ENCODE measurements around the gene OXNAD1. TPM values are rescaled to one million over a fixed set of nuclear protein-coding genes. Genes with fewer than 3 reads are reported as not detected.
A peak's percentile ranks its signal among the peaks of the same experiment; 100 is the strongest.

Gene OXNAD1
- total RNA-seq, 6 experiments from 2014 or later = 8.1 to 27.2 (median 16.2) TPM

DNA sequence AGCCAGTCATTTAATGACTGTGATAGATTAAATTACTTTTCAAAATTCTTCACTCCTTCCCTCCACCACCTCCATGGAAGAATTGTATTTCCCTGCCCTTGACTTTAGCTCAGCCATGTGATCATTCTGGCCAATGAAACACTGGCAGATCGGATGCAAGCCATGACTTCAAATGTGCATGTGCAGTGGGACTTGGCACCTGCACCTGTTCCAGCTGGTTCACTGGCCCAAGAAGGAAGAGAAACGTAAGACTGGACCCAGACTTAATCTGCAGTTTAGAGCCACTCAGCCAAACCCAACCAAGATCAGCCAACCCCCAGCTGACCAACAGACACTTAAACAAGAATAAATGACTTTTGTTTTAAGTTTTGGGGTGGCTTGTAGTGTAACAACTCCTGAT lies 12.0 kb upstream of the OXNAD1 start:
- Histone ChIP-seq H3K9me3 (no peaks in the 10 kb centered on the region), H3K27me3 (no peaks in the 10 kb centered on the region), H3K4me3 (no peak overlapping the region), H3K36me3 (no peaks in the 10 kb centered on the region), H3K4me1 (peaks cover 0 to 31% (median 9%) of the 10 kb centered on the region in 4 donors), H3K27ac (peak overlapping the region in 1 of 3 donors; percentile 11)
- no peak for DNase-seq
- intact Hi-C loops (cut with DNase I) = loop anchor here in 1 of 2 donors (5.0 kb wide), 1 partner anchor 626 kb away; no protein-coding TSS in a partner anchor
- 89% methylated on average over 2 of the region's 2 CpGs for WGBS (ENCODE audit: insufficient coverage, low coverage, low lambda C conversion rate, missing lambda C conversion rate)
- no peak for ATAC-seq
- TF ChIP-seq, protein P1, sequence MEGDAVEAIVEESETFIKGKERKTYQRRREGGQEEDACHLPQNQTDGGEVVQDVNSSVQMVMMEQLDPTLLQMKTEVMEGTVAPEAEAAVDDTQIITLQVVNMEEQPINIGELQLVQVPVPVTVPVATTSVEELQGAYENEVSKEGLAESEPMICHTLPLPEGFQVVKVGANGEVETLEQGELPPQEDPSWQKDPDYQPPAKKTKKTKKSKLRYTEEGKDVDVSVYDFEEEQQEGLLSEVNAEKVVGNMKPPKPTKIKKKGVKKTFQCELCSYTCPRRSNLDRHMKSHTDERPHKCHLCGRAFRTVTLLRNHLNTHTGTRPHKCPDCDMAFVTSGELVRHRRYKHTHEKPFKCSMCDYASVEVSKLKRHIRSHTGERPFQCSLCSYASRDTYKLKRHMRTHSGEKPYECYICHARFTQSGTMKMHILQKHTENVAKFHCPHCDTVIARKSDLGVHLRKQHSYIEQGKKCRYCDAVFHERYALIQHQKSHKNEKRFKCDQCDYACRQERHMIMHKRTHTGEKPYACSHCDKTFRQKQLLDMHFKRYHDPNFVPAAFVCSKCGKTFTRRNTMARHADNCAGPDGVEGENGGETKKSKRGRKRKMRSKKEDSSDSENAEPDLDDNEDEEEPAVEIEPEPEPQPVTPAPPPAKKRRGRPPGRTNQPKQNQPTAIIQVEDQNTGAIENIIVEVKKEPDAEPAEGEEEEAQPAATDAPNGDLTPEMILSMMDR (IDR thresholded peaks at IDR 0.05) = no peak
- TF ChIP-seq POLR2A (IDR thresholded peaks at IDR 0.05) = no peak

DNA sequence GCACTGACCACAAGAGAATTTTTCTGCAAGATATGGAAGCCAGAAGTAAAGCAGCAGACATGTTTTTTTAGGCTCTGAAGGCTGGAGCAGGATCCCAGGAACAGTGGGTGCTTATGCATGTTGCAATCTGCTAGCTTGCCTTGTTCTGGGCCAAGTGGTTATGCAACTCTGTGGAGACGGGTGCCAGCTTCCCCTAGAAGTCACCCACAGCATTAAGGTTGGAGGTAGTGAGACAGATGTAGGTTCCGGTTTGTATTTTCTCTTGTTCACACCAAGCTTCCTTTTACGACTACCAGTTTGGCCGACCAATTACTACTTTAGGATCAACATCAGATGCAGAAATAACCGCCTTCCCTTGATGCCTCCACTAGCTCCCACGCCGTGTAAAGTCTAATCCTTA lies 11.4 kb upstream of the OXNAD1 start:
- no peaks in the 10 kb centered on the region for H3K27me3 ChIP-seq
- TF ChIP-seq, protein P1 (IDR thresholded peaks at IDR 0.05) = no peak
- no peak for TF ChIP-seq POLR2A (IDR thresholded peaks at IDR 0.05)
- H3K4me1 ChIP-seq = peaks cover 0 to 31% (median 9%) of the 10 kb centered on the region in 4 donors
- H3K9me3 ChIP-seq = no peaks in the 10 kb centered on the region
- H3K36me3 ChIP-seq = no peaks in the 10 kb centered on the region
- intact Hi-C loops (cut with DNase I) = loop anchor here in 1 of 2 donors (5.0 kb wide), 1 partner anchor 626 kb away; no protein-coding TSS in a partner anchor
- DNase-seq = peak; percentile 59 to 85 (median 83)
- H3K27ac ChIP-seq = peak overlapping the region in 1 of 3 donors; percentile 11
- H3K4me3 ChIP-seq = no peak overlapping the region
- peak; percentile 92 to 96 (median 93) for ATAC-seq
- 46% methylated on average over 3 of the region's 7 CpGs for WGBS (ENCODE audit: insufficient coverage, low coverage, low lambda C conversion rate, missing lambda C conversion rate)

DNA sequence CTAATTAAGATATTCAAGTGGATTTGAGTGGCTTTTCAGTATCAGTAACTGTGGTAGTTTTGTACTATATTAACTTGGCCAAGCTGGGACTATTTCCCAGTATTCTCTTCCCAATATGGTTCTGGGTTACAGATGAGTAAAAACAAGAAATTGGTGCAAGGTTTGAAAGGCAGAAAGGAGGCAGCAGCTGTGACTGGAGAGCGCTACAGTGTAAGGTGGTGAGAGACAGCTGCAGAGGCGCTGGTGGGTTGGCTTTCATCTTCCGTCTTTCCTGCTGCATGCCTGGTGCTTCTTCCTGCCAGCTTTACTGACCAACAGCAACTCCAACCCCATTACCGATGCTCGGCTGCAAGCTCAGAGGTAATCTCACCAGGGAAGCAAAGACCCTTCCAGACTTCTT lies 10.1 kb upstream of the OXNAD1 start:
- no peak for DNase-seq
- Histone ChIP-seq H3K36me3 (peaks cover 0 to 11% (median 0%) of the 10 kb centered on the region in 4 donors), H3K27ac (no peak overlapping the region), H3K9me3 (no peaks in the 10 kb centered on the region), H3K4me3 (no peak overlapping the region), H3K4me1 (peaks cover 0 to 31% (median 9%) of the 10 kb centered on the region in 4 donors), H3K27me3 (no peaks in the 10 kb centered on the region)
- no peak for ATAC-seq
- TF ChIP-seq, protein P1 (IDR thresholded peaks at IDR 0.05) = no peak
- intact Hi-C loops (cut with DNase I) = loop anchor here in 1 of 2 donors (5.0 kb wide), 1 partner anchor 628 kb away; no protein-coding TSS in a partner anchor
- WGBS (ENCODE audit: insufficient coverage, low coverage, low lambda C conversion rate, missing lambda C conversion rate) = 81% methylated on average over 3 of the region's 5 CpGs

DNA sequence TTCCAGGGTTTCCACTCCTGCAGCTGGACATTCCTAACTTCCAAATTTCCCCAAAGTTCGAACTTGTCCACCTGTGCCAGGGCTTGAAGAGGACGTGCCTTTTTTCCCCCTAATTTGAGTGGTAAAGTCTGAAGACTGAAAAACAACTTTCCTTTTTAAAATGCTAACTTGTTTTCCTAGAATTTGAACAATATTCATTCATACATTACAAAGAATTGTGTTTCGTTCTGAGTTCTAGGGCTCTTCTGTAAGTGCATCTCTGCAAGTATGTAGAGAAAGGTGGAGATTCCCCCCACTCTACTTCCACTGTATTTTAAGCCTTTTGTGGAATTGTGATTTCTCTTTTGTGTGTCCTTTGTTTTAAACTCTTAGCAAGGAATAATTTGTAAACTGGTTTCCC lies 9.7 kb upstream of the OXNAD1 start:
- no peak for TF ChIP-seq POLR2A (IDR thresholded peaks at IDR 0.05)
- TF ChIP-seq, protein P1 (IDR thresholded peaks at IDR 0.05) = no peak
- no peaks in the 10 kb centered on the region for H3K27me3 ChIP-seq
- 97% methylated on average over 3 of the region's 3 CpGs for WGBS (ENCODE audit: insufficient coverage, low coverage, low lambda C conversion rate, missing lambda C conversion rate)
- DNase-seq (no peak), ATAC-seq (no peak)
- H3K27ac ChIP-seq = no peak overlapping the region
- H3K9me3 ChIP-seq = no peaks in the 10 kb centered on the region
- H3K4me3 ChIP-seq = no peak overlapping the region
- H3K36me3 ChIP-seq = peaks cover 0 to 14% (median 0%) of the 10 kb centered on the region in 4 donors
- intact Hi-C loops (cut with DNase I) = no loop called here
- peaks cover 0 to 31% (median 9%) of the 10 kb centered on the region in 4 donors for H3K4me1 ChIP-seq

All from right lobe of liver (tissue), 6 donors.